Activated CD8-positive, alpha-beta memory T cell treated with anti-CD3 and anti-CD28 coated beads for 4 hours (primary cell): ENCODE results near the gene DPYD.

Experiments
- DNase-seq, 2 donors: peaks; one replicate each; pipeline ENCODE4 v3.0.0-alpha.2; 2020; ENCODE audit warnings: low read depth in 2 of 2

Gene DPYD

GRCh38 chr1:97906567-97907241 is 14.1 kb downstream of the DPYD start:
- no peak for DNase-seq

- no peak for DNase-seq
Observed at GRCh38 chr1:97905141-97905940, 15.5 kb downstream of the DPYD start.

DNA sequence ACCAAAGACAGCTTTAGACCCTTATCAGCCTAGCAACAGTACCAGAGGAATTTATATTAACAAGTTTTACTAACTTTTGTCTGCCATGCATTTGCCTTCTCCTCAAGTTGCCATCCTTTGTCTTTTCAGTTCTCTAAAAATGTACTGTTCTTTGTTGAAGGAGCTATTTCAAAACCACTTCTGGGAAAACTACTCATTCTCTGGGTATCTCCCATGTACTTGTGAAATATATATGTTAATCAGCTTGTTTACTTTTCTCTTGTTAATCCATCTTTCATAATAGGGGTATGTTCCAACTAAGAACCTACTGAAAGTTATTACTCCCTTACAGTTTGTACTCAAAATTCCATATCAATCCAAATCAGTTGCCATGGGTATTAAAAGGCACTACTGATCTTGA is 16.3 kb downstream of the DPYD start:
- DNase-seq, result no peak

DNA sequence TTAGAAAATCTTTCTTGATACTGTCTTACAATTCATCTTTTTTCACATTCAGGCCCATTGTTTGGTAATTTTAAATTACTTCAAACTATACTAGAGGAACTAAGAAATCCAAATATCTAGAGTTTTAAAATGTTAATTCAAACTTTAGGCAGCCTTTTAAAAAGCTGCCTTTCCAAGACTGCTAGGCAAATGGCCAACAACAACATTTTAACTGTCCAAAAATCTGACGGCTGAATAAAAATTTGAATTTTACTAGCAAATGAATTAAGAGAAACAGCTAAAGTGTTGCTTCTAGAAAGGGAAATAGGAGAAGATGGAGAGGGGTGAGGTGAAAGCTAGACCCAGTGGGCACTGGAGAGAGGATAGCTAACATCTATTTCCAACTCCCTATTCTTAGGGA is 17.2 kb downstream of the DPYD start:
- DNase-seq, result no peak

- DNase-seq, result no peak
Observed at GRCh38 chr1:97902067-97902466, 18.8 kb downstream of the DPYD start.

GRCh38 chr1:97901017-97901658 is 19.7 kb downstream of the DPYD start:
- no peak for DNase-seq

- DNase-seq, result no peak
Observed at GRCh38 chr1:97898948-97899347, 21.9 kb downstream of the DPYD start.

DNA sequence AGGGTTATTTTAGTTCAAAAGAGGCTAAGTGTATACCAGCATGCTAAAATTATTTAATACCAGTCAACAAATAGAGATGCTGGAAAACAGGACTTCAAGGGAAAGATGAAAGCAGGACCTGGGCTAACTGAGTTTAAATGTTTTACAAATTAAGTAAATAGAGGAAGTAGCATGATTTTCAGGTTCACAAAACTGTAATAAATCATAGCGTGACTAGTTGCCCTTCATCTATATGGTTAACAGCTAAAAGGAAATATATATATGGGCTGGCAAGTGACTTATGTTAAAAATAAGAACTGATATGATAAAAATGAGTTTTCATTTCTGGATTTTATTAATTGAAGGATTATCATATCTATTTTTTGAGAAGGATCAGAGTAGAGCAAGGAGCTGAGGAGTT is 25.6 kb downstream of the DPYD start:
- DNase-seq, result no peak

DNA sequence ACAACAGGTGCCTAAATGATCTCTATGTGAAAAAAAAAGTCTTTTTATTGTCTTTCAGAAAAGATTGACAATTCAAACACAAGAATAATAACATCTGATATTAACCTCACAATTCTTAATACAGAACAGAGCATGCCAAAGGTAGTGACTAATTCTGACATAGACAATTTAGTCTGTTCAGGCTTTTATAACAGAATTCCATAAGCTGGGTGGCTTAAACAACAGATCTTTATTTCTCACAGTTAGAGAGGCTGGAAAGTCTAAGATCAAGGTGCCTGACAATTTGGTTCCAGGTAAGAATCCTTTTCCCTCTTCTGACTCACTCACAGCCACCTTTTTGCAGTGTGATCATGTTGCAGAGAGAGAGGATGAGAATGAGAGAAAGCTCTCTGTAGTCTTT is 27.0 kb downstream of the DPYD start:
- no peak for DNase-seq

DNA sequence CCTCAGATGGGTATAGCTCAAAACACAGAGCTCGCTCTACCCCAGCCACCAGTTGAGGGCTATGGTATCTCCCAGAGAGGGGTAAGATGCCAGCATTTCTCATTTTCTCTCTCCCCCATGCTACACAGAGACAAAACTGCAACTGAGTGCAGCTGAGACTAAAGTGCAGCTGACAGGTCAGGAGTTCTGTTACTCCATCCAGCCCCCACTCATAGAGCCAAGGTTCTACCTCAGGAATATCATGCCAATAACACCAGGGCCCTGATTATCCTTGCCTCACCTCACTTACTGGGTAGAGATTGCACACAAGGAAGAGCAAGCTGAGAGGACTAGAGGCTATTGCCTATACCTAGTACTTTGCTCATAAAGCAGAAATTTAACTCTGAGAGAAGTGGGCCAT is 34.6 kb downstream of the DPYD start:
- no peak for DNase-seq

DNA sequence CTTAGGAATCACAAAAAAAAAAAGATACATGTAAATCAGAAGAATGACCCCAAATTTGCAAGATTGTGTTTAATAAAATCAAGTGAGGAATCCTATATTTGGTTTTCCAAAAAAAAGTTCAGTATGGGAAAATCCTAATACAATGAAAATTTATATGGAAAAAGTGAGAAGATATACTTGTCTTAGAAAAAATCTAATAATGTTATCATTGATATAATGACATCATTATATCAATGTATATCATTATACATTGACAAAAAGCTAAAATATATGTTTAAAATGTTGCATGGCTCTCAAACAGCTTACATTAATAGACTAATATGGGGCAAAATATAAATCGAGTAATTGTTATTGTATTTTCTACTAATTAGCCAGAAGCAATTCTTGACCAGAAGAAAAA is 37.0 kb downstream of the DPYD start:
- DNase-seq, result no peak

DNA sequence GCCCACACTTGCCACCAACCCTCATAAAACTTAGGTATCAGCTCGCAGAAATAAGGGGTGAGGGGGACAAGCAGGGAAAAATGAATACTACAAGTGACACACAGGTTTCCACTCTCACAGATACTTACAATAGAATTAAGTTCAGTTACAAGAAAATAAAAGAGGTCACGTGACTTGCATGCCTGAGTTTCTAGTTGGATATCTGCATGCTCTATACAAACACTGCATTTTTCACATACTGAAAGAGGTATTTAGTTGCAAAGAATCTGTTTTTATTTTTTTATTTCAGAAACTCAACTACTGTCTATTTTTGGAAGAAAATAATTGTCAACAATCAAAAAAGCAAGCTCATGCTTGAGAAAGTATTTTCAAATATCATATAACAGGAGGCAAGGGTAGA is 43.5 kb downstream of the DPYD start:
- no peak for DNase-seq

DNA sequence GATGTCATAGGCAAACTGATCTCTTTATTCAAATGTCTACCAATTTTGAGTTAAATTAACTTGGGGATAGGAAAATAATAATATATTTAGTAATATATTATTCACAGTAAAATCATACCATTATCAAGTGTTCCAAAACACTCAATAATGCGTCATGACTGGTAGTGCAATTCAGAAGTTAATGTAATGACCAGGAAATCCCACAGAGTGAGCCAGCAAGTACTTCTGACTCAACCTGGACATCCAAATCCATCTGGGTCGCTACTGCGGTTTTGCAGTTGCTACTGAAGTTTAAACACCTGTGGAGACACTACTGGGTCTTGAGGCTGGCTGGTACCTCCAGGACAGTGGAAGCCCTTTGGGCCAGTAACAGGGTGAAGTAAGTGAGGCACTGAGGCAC is 44.8 kb downstream of the DPYD start:
- no peak for DNase-seq

GRCh38 chr1:97870589-97870988 is 50.2 kb downstream of the DPYD start:
- DNase-seq, result no peak

DNA sequence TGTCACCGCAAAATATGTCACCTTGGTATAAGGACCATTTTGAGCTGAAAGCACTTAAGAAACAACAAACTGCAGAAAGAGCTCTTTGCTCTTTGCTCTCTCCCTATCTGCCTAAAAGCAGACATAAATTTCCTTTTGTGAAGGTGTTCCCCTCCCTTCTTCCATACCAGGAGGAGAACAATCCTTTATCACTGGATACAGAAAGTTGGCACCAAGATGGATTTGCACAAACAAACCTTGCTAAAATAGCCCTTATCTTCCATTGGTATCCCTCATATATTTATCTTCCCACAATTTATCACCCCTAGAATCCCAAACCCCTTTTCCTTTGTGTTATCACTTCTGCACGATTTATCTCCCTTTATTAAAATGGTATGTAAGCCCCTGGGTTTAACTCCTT is 51.4 kb downstream of the DPYD start:
- DNase-seq, result no peak

- DNase-seq, result no peak
Observed at GRCh38 chr1:97867127-97867526, 53.7 kb downstream of the DPYD start.

GRCh38 chr1:97864615-97865014 is 56.2 kb downstream of the DPYD start:
- DNase-seq, result no peak

- DNase-seq, result no peak
Observed at GRCh38 chr1:97853221-97853620, 67.6 kb downstream of the DPYD start.

DNA sequence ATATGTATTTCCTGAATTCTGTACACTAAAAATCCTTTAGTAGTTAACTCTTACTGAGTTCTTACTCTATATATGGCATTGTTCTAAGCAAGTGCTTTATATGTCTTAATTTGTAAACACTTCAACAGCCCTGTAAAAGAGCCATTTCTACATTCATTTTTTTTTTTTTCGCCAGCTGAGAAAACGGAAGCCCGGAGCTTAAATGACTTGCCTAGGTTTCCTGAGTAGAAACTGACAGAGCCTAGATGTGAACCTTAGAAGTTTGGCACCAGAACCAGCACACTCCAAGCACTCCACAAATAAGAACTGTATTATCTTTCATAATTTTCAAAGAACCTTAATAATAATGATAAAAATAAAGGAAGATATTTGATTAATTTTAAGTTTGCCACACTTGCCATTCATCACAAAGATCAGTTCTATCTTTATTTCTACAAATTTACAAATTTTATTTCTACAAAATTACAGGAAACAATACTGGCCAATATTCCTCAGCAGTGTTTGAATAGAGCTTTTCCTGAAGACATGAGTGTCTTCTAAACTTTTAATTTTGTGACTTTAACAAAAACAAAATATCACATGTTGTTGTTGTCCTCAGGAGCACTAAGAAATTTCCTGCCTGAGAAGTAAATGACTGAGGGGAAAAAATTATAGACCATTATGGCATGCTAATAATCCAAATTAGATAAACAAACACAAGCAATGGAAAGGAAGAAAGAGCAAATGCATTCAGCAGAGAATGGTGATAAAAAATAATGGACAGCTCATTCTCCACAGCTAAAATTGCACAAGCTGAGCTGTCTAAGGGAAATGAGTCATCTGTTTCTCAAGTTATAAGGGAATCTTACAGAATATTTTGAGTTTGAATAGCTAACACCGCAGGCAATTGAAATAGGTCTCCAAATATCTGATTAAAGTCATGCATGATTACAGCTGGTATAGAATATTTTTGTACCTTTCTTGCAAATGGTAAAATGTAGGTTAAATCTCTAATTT is 71.2 kb downstream of the DPYD start:
- DNase-seq, result no peak

DNA sequence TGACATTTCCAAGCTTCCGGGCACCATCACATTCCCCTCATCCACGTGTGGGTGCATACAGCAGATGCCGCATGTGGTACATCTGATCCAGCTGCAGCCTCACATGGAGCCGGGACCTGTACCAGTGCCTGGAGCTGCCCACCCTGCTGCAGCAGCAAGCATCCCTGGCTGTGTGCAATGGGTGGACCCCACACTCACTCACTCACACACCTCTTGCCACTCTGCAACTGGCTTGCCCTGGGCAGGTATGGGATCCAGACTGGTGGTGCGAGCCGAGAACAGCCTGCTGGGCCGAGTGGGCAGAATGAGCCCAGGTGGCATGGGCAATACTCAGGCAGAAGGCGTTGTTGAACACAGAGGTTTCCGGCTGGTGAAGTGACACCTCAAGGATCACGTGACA is 75.0 kb downstream of the DPYD start:
- DNase-seq, result no peak

GRCh38 chr1:97844552-97845089 is 76.2 kb downstream of the DPYD start:
- no peak for DNase-seq

- DNase-seq, result no peak
Observed at GRCh38 chr1:97841338-97841737, 79.5 kb downstream of the DPYD start.
